ENCODE measurements around the gene CTNNA2. TPM values are rescaled to one million over a fixed set of nuclear protein-coding genes. Genes with fewer than 3 reads are reported as not detected.

CTNNA2 gene
- total and polyA plus RNA-seq, 2 of the 8 experiments (the other 6 are each of a cell fraction or from before 2014, with no cell fraction given), result 3.9 to 9.0 TPM

DNA sequence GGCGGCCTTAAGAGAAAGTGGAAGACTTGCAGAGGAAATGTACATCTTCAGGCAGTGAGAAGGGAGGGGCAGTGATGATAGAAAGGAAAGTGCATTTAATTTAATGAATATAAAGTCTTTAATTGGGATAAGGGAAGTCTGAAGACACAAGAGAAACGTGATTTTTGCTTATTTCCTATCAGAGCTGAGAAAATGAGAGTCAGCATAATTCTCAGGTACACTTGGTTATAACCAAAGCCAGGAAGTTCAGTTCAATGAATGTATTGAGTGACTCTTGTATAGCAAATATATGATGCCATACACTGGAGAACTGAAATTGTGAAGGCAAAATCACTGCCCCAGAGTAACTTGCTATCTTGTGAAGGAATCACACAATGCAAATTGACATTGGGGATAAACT, 535.4 kb downstream of the CTNNA2 start:
- Histone ChIP-seq H3K79me1 (ENCODE audit: low read depth, low read length) (no peaks in the 10 kb centered on the region), H3K4ac (replicated peaks; ENCODE audit: insufficient read length, low read depth, low read length) (no peak overlapping the region), H3K4me3 (ENCODE audit: extremely low read depth in 1 of 4, insufficient read depth in 2 of 4, low read depth in 3 of 4, low read length in 4 of 4) (no peak overlapping the region), H2AK5ac (ENCODE audit: low read depth, low read length) (no peak overlapping the region), H3K23ac (ENCODE audit: insufficient read length) (no peak overlapping the region), H2AFZ (ENCODE audit: low read length) (no peak overlapping the region), H2BK12ac (ENCODE audit: low read depth, low read length) (no peak overlapping the region), H2BK5ac (ENCODE audit: low read depth, low read length) (no peak overlapping the region), H3K27me3 (replicated peaks in 1 of 4; ENCODE audit: control insufficient read depth in 3 of 4, extremely low read depth in 1 of 4, insufficient read depth in 3 of 4, low read length in 3 of 4) (no peaks in the 10 kb centered on the region), H3K4me1 (replicated peaks in 1 of 4; ENCODE audit: control insufficient read depth in 3 of 4, insufficient read depth in 4 of 4, low read length in 3 of 4) (peaks cover 0 to 5% (median 0%) of the 10 kb centered on the region in 4 experiments; a peak in 2 of 7 replicates), H3K9ac (replicated peaks in 1 of 4; ENCODE audit: extremely low read depth in 1 of 4, low read depth in 3 of 4, low read length in 3 of 4) (no peak overlapping the region), H3K14ac (ENCODE audit: insufficient read length) (no peak overlapping the region), H3K36me3 (ENCODE audit: control insufficient read depth in 2 of 4, insufficient read depth in 4 of 4, low read length in 3 of 4) (no peaks in the 10 kb centered on the region), H3K79me2 (ENCODE audit: control insufficient read depth in 1 of 2, insufficient read depth in 2 of 2, low read length in 2 of 2) (no peaks in the 10 kb centered on the region), H4K8ac (ENCODE audit: extremely low read depth, insufficient read depth, low read length) (no peak overlapping the region), H4K91ac (replicated peaks; ENCODE audit: insufficient read length, low read length) (no peak overlapping the region), H3K56ac (replicated peaks; ENCODE audit: insufficient read length, low read depth, low read length) (no peak overlapping the region), H3K4me2 (ENCODE audit: insufficient read depth in 1 of 2, low read depth in 2 of 2, low read length in 2 of 2) (no peak overlapping the region), H3K9me3 (ENCODE audit: insufficient read depth in 2 of 2, low read depth in 1 of 2, low read length in 1 of 2) (no peaks in the 10 kb centered on the region), H4K20me1 (replicated peaks in 1 of 2; ENCODE audit: control insufficient read depth in 1 of 2, insufficient read depth in 2 of 2, low read length in 2 of 2) (no peaks in the 10 kb centered on the region), H3K23me2 (ENCODE audit: low read depth, low read length) (no peaks in the 10 kb centered on the region), H3K18ac (ENCODE audit: extremely low read depth, low read length) (no peak overlapping the region), H2BK15ac (ENCODE audit: low read length) (no peak overlapping the region), H2BK120ac (replicated peaks; ENCODE audit: low read depth, low read length) (no peak overlapping the region), H3K27ac (ENCODE audit: low read depth, low read length) (no peak overlapping the region), H4K5ac (ENCODE audit: insufficient read length, low read depth, low read length) (no peak overlapping the region), H2BK20ac (ENCODE audit: low read length) (no peak overlapping the region)
- DNase-seq (ENCODE audit: low read depth in 1 of 2, low spot score in 2 of 2) (no peak), FAIRE-seq (no peak)
- 93% methylated on average over 2 of the region's 2 CpGs; no CpG with 5 or more reads in 1 of the 2 experiments for WGBS, 2 experiments (ENCODE audit: extremely low coverage in 1 of 2, insufficient coverage in 1 of 2, insufficient read length in 1 of 2, insufficient replicate concordance in 2 of 2, low coverage in 1 of 2, low lambda C conversion rate in 2 of 2, missing lambda C conversion rate in 1 of 2)
- no peak for TF ChIP-seq TBP (IDR thresholded peaks at IDR 0.05; ENCODE audit: low read depth, low read length)
- no peak for TF ChIP-seq SAP30 (IDR thresholded peaks at IDR 0.05; ENCODE audit: insufficient read depth, insufficient replicate concordance, low read length)
- no peak for TF ChIP-seq SUZ12 (IDR thresholded peaks at IDR 0.05; ENCODE audit: low read length)
- no peak for TF ChIP-seq TCF12 (IDR thresholded peaks at IDR 0.05; ENCODE audit: low read depth, low read length)
- TF ChIP-seq BCL11A (IDR thresholded peaks at IDR 0.05; ENCODE audit: low read depth in 2 of 2, low read length in 2 of 2), result no peak
- no peak for TF ChIP-seq SIRT6 (IDR thresholded peaks at IDR 0.05; ENCODE audit: low read length)
- TF ChIP-seq ASH2L (IDR thresholded peaks at IDR 0.05; ENCODE audit: low read length), result no peak
- no peak for TF ChIP-seq SP4 (IDR thresholded peaks at IDR 0.05; ENCODE audit: low read length)
- no peak for TF ChIP-seq SIN3A (conservative IDR thresholded peaks at IDR 0.05 in 1 of 2, IDR thresholded peaks at IDR 0.05 in 1 of 2; ENCODE audit: low read depth in 1 of 2, low read length in 2 of 2)
- TF ChIP-seq GABPA (IDR thresholded peaks at IDR 0.05; ENCODE audit: borderline replicate concordance, insufficient read depth, low read length), result no peak
- TF ChIP-seq RAD21 (IDR thresholded peaks at IDR 0.05 in 1 of 2, conservative IDR thresholded peaks at IDR 0.05 in 1 of 2; ENCODE audit: low read depth in 2 of 2, low read length in 2 of 2), result no peak
- TF ChIP-seq EZH2 (IDR thresholded peaks at IDR 0.05; ENCODE audit: low read depth, low read length, severe bottlenecking), result no peak
- no peak for TF ChIP-seq JUN (IDR thresholded peaks at IDR 0.05; ENCODE audit: low read depth, low read length)
- no peak for TF ChIP-seq KDM4A (IDR thresholded peaks at IDR 0.05; ENCODE audit: low read depth, low read length, severe bottlenecking)
- CTCF ChIA-PET (ENCODE audit: partially characterized antibody), result interaction anchor here (0.8 to 1.0 kb wide), 2 partner anchors 10 to 70 kb away, joined by 3 to 4 read pairs; no protein-coding TSS in a partner anchor
- POLR2A ChIA-PET (ENCODE audit: partially characterized antibody), result interaction anchor here (0.7 kb wide), 1 partner anchor 737 kb away, joined by 3 read pairs; no protein-coding TSS in a partner anchor

All from H1 (cell line).